Glomerular visceral epithelial cell (primary cell): ENCODE measurements around the gene CD36.

Experiments
- DNase-seq: peaks from one replicate; pipeline ENCODE4 v3.0.0-alpha.2; 2016; ENCODE audit errors: extremely low spot score

CD36 gene

GRCh38 chr7:80637911-80638765, at the start of gene CD36:
CD36 (plus strand) TSS chr7:80638642; CDS start chr7:80646741, 8,099 bp downstream.
- no peak for DNase-seq

- DNase-seq = no peak
Observed at GRCh38 chr7:80589631-80590030, 48.8 kb upstream of the CD36 start.

GRCh38 chr7:80591654-80592053, 46.8 kb upstream of the CD36 start:
- DNase-seq = no peak

GRCh38 chr7:80593869-80594586, 44.4 kb upstream of the CD36 start:
- no peak for DNase-seq

GRCh38 chr7:80596933-80597517, 41.4 kb upstream of the CD36 start:
- DNase-seq = no peak

- no peak for DNase-seq
Observed at GRCh38 chr7:80597875-80598274, 40.6 kb upstream of the CD36 start.

GRCh38 chr7:80600046-80600445, 38.4 kb upstream of the CD36 start:
- DNase-seq = no peak

- DNase-seq = no peak
Observed at GRCh38 chr7:80601999-80602398, 36.4 kb upstream of the CD36 start.

- DNase-seq = no peak
Observed at GRCh38 chr7:80603940-80604339, 34.5 kb upstream of the CD36 start.

GRCh38 chr7:80604436-80604835, 34.0 kb upstream of the CD36 start:
- DNase-seq = no peak

- no peak for DNase-seq
Observed at GRCh38 chr7:80607136-80607535, 31.3 kb upstream of the CD36 start.

GRCh38 chr7:80608336-80608735, 30.1 kb upstream of the CD36 start:
- no peak for DNase-seq

GRCh38 chr7:80609751-80610150, 28.7 kb upstream of the CD36 start:
- no peak for DNase-seq

GRCh38 chr7:80611353-80611752, 27.1 kb upstream of the CD36 start:
- DNase-seq = no peak

- DNase-seq = no peak
Observed at GRCh38 chr7:80611779-80612178, 26.7 kb upstream of the CD36 start.

- no peak for DNase-seq
Observed at GRCh38 chr7:80612880-80613279, 25.6 kb upstream of the CD36 start.

- no peak for DNase-seq
Observed at GRCh38 chr7:80613519-80613918, 24.9 kb upstream of the CD36 start.

- no peak for DNase-seq
Observed at GRCh38 chr7:80614851-80615271, 23.6 kb upstream of the CD36 start.

- no peak for DNase-seq
Observed at GRCh38 chr7:80618096-80618495, 20.3 kb upstream of the CD36 start.

GRCh38 chr7:80619741-80620140, 18.7 kb upstream of the CD36 start:
- no peak for DNase-seq

- DNase-seq = peak; percentile 17
Observed at GRCh38 chr7:80622541-80622940, 15.9 kb upstream of the CD36 start.

- DNase-seq = no peak
Observed at GRCh38 chr7:80623503-80624252, 14.8 kb upstream of the CD36 start.
